Peyer's patch (tissue), 4 donors: ENCODE data around the gene KRT4.

Experiments
- CTCF ChIP-seq, 6 experiments: fragments of 450-650 bp in 4 of 6; fragments of 200-600 bp in 2 of 6; sonication (generic) in 1 of 6; IDR thresholded peaks; one replicate each; pipeline ENCODE4 v1.5.1; 2017 to 2019; ENCODE audit warnings: antibody characterized with exemption in 6 of 6, mild to moderate bottlenecking in 3 of 6, moderate library complexity in 1 of 6
- POLR2A ChIP-seq, 2 donors: fragments of 450-650 bp; IDR thresholded peaks; one replicate each; pipeline ENCODE4 v1.5.1; 2017; ENCODE audit warnings: antibody characterized with exemption in 2 of 2, mild to moderate bottlenecking in 2 of 2, moderate library complexity in 2 of 2

- TF ChIP-seq CTCF (IDR thresholded peaks at IDR 0.05) = no peak
- TF ChIP-seq POLR2A (IDR thresholded peaks at IDR 0.05) = no peak
Measured at GRCh38 chr12:52779914-52780313, 34.0 kb downstream of the KRT4 start.
